Measurements from ENCODE around the gene ADM. TPM values are rescaled to one million over a fixed set of nuclear protein-coding genes. Genes with fewer than 3 reads are reported as not detected.

ADM gene
- total RNA-seq, 1 donor from 2014 or later, result 19.5 TPM

DNA sequence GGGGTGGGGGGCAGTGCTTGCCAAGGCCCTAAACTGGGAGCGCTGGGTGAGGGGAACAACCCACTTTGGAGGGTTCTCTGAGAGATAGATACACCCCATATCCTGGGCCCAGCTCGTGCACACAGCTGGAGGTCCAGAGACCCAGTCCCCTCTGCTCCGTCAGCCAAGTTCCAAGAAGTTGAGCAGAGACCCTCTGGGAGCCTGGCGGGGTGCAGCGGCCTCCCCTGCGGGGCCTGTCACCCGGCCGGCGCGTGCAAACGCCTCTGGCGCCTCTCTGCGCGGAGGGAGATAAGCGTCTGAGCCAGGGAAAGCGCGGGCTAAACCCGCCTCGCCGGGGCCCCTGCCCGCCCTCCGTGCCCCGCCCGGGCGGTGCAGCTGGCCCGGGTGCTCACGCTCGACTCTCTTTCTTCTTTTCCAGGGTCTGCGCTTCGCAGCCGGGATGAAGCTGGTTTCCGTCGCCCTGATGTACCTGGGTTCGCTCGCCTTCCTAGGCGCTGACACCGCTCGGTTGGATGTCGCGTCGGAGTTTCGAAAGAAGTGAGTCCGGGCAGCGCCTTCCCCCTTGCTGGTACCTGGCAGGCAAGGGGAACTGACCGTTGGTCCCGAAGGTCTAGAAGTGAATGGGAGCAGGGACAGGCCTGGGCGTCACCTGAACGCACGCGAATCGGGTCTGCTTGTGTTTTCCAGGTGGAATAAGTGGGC is 540 bp downstream of the ADM start:
- H3K4me1 ChIP-seq, result peaks cover 81% of the 10 kb centered on the region
- TF ChIP-seq, protein P1, sequence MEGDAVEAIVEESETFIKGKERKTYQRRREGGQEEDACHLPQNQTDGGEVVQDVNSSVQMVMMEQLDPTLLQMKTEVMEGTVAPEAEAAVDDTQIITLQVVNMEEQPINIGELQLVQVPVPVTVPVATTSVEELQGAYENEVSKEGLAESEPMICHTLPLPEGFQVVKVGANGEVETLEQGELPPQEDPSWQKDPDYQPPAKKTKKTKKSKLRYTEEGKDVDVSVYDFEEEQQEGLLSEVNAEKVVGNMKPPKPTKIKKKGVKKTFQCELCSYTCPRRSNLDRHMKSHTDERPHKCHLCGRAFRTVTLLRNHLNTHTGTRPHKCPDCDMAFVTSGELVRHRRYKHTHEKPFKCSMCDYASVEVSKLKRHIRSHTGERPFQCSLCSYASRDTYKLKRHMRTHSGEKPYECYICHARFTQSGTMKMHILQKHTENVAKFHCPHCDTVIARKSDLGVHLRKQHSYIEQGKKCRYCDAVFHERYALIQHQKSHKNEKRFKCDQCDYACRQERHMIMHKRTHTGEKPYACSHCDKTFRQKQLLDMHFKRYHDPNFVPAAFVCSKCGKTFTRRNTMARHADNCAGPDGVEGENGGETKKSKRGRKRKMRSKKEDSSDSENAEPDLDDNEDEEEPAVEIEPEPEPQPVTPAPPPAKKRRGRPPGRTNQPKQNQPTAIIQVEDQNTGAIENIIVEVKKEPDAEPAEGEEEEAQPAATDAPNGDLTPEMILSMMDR (IDR thresholded peaks at IDR 0.05), result no peak
- H3K27me3 ChIP-seq (ENCODE audit: low read depth), result peaks cover 11% of the 10 kb centered on the region
- peak; percentile 77 for DNase-seq
- peak overlapping the region; percentile 86 for H3K4me3 ChIP-seq
- H3K9me3 ChIP-seq, result no peaks in the 10 kb centered on the region
- intact Hi-C loops (cut with DNase I), result no loop called here
- ATAC-seq, result no peak
- H3K36me3 ChIP-seq, result no peaks in the 10 kb centered on the region
- peak overlapping the region; percentile 88 for H3K27ac ChIP-seq

DNA sequence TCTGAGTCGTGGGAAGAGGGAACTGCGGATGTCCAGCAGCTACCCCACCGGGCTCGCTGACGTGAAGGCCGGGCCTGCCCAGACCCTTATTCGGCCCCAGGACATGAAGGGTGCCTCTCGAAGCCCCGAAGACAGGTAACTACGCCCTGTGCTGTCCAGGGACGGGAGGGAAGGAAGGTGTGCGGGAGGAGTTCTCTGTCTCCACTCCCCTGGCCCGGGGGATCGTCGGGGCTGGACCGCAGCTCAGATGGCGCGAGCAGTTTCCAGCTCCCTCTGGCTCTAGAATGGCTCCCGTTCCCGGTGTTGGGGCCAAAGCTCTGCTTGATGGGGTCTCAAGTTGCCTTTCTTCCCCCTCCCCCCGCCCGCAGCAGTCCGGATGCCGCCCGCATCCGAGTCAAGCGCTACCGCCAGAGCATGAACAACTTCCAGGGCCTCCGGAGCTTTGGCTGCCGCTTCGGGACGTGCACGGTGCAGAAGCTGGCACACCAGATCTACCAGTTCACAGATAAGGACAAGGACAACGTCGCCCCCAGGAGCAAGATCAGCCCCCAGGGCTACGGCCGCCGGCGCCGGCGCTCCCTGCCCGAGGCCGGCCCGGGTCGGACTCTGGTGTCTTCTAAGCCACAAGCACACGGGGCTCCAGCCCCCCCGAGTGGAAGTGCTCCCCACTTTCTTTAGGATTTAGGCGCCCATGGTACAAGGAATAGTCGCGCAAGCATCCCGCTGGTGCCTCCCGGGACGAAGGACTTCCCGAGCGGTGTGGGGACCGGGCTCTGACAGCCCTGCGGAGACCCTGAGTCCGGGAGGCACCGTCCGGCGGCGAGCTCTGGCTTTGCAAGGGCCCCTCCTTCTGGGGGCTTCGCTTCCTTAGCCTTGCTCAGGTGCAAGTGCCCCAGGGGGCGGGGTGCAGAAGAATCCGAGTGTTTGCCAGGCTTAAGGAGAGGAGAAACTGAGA is 1.4 kb downstream of the ADM start:
- H3K36me3 ChIP-seq, result no peaks in the 10 kb centered on the region
- H3K27ac ChIP-seq, result peak overlapping the region; percentile 88
- H3K4me3 ChIP-seq, result peak overlapping the region; percentile 86
- intact Hi-C loops (cut with DNase I), result no loop called here
- peak; percentile 48 for DNase-seq
- TF ChIP-seq, protein P1 (IDR thresholded peaks at IDR 0.05), result no peak
- no peak for ATAC-seq
- no peaks in the 10 kb centered on the region for H3K9me3 ChIP-seq
- H3K4me1 ChIP-seq, result peaks cover 77% of the 10 kb centered on the region
- H3K27me3 ChIP-seq (ENCODE audit: low read depth), result peaks cover 11% of the 10 kb centered on the region

DNA sequence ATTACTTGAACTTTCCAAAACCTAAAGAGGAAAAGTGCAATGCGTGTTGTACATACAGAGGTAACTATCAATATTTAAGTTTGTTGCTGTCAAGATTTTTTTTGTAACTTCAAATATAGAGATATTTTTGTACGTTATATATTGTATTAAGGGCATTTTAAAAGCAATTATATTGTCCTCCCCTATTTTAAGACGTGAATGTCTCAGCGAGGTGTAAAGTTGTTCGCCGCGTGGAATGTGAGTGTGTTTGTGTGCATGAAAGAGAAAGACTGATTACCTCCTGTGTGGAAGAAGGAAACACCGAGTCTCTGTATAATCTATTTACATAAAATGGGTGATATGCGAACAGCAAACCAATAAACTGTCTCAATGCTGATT is 2.1 kb downstream of the ADM start:
- TF ChIP-seq, protein P1 (IDR thresholded peaks at IDR 0.05), result no peak
- Histone ChIP-seq H3K4me1 (peaks cover 70% of the 10 kb centered on the region), H3K27me3 (ENCODE audit: low read depth) (peaks cover 11% of the 10 kb centered on the region), H3K4me3 (peak overlapping the region; percentile 86), H3K36me3 (no peaks in the 10 kb centered on the region), H3K9me3 (no peaks in the 10 kb centered on the region), H3K27ac (peak overlapping the region; percentile 88)
- DNase-seq (no peak), ATAC-seq (no peak)
- intact Hi-C loops (cut with DNase I), result no loop called here

DNA sequence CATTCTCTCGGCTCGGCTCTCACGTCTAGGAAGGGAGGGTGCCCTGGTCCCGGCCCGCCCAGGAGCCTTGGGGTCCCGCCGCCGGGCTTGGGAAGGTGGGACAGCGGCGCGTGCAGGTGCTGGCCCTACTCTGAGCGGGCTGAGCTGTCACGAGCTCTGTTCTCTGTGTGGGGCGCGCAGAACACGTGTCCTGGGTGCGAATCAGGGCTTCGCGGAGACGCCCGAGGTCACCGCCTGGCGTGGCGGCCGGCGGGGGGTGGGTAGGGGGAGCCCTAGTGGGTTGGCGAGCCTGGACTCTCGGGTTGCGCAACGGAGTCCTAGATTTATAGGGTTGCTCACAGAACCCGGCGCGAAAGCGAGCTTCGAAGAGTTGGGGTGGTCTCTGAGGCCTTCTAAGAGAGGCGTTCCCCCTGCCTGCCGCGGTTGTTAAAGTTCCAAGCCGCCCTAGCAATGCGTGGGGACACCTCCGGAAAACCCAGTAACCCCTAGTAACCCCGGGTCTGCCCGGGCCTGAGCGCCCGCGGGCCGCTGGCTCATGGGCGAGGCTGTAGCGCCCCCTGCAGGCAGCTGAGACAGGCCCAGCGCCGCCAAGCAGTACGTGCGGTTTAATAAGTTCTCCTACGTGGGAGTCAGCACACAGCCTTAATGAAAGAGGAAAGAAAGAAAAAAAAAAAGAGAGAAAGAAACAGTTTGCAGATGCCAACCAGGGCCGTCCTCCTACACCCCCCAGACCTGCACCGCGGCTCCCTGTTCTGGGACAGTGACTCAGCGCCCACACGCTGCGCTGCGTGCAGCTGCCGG is 2.7 kb downstream of the ADM start:
- Histone ChIP-seq H3K27ac (peak overlapping the region; percentile 72), H3K4me1 (peaks cover 66% of the 10 kb centered on the region), H3K4me3 (peak overlapping the region; percentile 86), H3K27me3 (ENCODE audit: low read depth) (peaks cover 11% of the 10 kb centered on the region), H3K9me3 (no peaks in the 10 kb centered on the region), H3K36me3 (no peaks in the 10 kb centered on the region)
- ATAC-seq, result peak; percentile 75 to 84
- TF ChIP-seq, protein P1 (IDR thresholded peaks at IDR 0.05), result peak; percentile 99
- intact Hi-C loops (cut with DNase I), result no loop called here
- DNase-seq, result peak; percentile 87
